Activated CD4-positive, alpha-beta T cell treated with anti-CD3 and anti-CD28 coated beads, Interleukin-2, amount 10 ng/mL, durations not matched to agents 24 days and 14 days (primary cell): ENCODE data around the gene UGT1A7. TPM values are rescaled to one million over a fixed set of nuclear protein-coding genes. Genes with fewer than 3 reads are reported as not detected.
A peak's percentile ranks its signal among the peaks of the same experiment; 100 is the strongest.
"Not testable (repeated sequence)": the region's sequence is repeated elsewhere in the genome, so short reads cannot be mapped to it uniquely, and the experiment has no call there.

ENCODE experiments used
- DNase-seq: peaks from one replicate; pipeline ENCODE4 v3.0.0; 2022
- H3K27ac Mint-ChIP-seq: one replicate; pipeline ENCODE4 v1.8.0; 2022; ENCODE audit warnings: mild to moderate bottlenecking, mixed read lengths
- H3K27me3 Mint-ChIP-seq: one replicate; pipeline ENCODE4 v1.8.0; 2022; ENCODE audit warnings: mixed read lengths
- H3K36me3 Mint-ChIP-seq: one replicate; pipeline ENCODE4 v1.8.0; 2022; ENCODE audit warnings: low read depth, mild to moderate bottlenecking, mixed read lengths
- H3K4me1 Mint-ChIP-seq: one replicate; pipeline ENCODE4 v1.8.0; 2021; ENCODE audit warnings: mixed read lengths
- H3K4me3 Mint-ChIP-seq: one replicate; pipeline ENCODE4 v1.8.0; 2022; ENCODE audit warnings: mild to moderate bottlenecking, moderate library complexity, mixed read lengths
- H3K9me3 Mint-ChIP-seq: one replicate; pipeline ENCODE4 v1.8.0; 2021; ENCODE audit warnings: mixed read lengths
- intact Hi-C: fragments of 100-400 bp; cut with micrococcal nuclease; formaldehyde crosslinking; loops from one replicate; pipeline ENCODE4 v1.15.1; 2023
- total RNA-seq: library from RNA; stranded (reverse); gene quantifications from 2 replicates; pipeline ENCODE4 v1.2.3, GENCODE V29; 2022

UGT1A7 gene
- total RNA-seq, 1 donor from 2014 or later, result not detected

DNA sequence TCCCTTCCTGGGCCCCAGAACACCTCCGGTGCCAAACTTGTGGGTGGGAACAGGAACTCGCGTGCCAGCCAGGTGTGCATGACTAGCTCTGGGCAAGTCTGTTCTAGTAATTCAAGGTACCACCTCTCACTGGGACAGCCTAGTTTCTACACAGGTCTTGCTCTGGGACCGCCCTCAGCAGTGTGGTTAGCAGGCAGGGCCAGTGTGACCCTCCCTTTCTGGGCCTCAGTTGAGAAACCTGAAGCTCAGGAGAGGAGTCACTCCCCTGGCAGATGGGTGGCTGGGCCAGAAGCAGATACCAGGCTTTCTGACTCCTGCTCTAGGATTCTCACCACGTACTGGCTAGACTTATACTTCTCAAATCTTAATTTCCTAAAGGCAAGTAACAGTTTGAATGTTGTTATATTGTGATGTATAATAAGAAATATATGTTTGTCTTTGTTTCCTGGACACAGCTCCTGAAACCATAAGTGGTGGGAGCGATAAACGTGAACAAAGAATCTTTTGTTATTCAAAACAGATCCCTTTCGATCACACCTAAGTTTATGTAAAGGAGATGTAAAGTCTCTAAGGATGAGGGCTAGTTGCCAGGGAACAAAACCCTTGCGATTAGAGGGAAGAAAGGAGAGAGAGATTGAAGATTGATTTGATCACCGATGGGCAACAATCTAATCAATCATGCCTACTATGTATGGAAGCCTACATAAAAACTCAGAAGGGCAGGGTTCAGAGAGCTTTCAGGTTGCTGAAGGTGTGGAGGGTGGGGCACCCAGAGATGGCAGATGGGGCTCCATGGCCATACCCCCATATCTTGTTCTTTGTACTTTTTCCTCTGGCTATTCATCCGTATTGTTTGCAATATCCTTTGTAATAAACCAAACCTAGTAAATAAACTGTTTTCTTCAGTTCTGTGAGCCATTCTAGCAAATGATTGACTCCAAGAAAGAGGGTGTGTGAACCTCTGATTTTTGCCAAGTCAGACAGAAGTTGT, 10.0 kb downstream of the UGT1A7 start:
- H3K36me3 Mint-ChIP-seq, result no peaks in the 10 kb centered on the region
- peaks cover 21% of the 10 kb centered on the region for H3K27me3 Mint-ChIP-seq
- H3K4me1 Mint-ChIP-seq, result no peaks in the 10 kb centered on the region
- no peak overlapping the region for H3K4me3 Mint-ChIP-seq
- intact Hi-C loops, result no loop called here
- H3K9me3 Mint-ChIP-seq, result no peaks in the 10 kb centered on the region
- DNase-seq, result no peak
- no peak overlapping the region for H3K27ac Mint-ChIP-seq

DNA sequence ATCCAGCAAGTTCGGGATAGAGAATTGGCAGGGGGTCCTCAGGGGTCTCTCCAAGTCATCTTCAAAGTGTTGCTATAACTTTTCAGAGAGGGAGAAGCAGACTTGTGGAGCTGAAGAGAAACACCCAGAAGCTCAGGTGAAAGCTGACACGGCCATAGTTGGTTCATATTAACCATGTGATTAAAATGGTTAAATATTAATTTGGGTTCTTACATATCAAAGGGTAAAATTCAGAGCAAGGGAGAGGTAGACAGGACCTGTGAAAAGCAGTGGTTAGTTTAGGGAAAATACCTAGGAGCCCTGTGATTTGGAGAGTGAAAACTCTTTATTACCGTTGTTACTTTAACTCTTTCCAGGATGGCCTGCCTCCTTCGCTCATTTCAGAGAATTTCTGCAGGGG, 10.9 kb downstream of the UGT1A7 start, which contains the start of gene UGT1A6:
Gene UGT1A6, plus strand, starts transcription at position 243 of the 400 bp plus-strand sequence. Its CDS starts 115 bp downstream, at position 358.
- DNase-seq, result no peak
- Mint-ChIP-seq H3K9me3 (no peaks in the 10 kb centered on the region), H3K27me3 (peaks cover 28% of the 10 kb centered on the region), H3K4me1 (no peaks in the 10 kb centered on the region), H3K4me3 (no peak within 1 kb of the TSS), H3K27ac (no peak within 1 kb of the TSS), H3K36me3 (no peaks in the 10 kb centered on the region)
- intact Hi-C loops, result no loop called here

DNA sequence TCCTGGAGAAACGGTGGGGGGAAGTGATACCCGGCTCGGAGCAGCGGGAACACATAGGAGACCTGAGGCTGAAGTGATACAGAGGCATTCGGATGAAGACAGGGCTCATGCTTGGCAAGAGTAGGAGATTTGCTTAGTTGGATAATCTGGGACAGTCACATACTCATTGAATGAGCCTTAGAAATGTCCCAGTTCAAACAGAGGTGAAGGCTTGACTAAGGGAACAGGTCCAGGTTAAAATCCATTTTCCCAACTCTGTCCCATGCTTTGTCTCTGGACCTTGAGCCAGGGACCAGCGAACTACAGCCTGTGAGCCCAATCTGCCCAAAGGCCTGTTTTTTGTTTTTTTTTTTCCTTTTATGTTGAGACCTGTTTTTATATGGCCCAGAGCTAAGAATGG, 12.3 kb downstream of the UGT1A7 start:
- Mint-ChIP-seq H3K36me3 (no peaks in the 10 kb centered on the region), H3K4me3 (no peak overlapping the region), H3K27me3 (peaks cover 23% of the 10 kb centered on the region), H3K27ac (no peak overlapping the region), H3K9me3 (no peaks in the 10 kb centered on the region), H3K4me1 (no peaks in the 10 kb centered on the region)
- DNase-seq, result no peak
- intact Hi-C loops, result no loop called here

DNA sequence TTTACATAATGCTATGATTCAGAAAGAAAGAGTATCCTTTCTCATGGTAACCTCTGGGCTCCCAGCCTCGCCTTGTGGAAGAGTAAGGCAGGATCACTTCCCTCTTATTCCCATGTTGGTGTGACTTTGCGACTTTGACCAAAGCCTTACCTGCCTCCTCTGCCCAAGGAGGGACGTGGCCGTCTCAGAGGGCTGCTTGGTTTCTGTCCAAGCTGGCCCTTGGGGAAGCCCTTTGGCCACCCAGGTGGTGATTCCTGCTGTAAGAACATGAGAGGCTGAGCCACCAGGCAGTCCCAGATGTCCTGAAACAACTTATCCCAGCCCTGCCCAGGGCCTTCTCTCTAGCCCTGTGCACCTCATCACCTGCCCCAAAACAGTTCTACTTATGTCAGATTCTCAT, 17.0 kb downstream of the UGT1A7 start:
- no peaks in the 10 kb centered on the region for H3K4me1 Mint-ChIP-seq
- peaks cover 23% of the 10 kb centered on the region for H3K27me3 Mint-ChIP-seq
- intact Hi-C loops, result no loop called here
- H3K36me3 Mint-ChIP-seq, result no peaks in the 10 kb centered on the region
- DNase-seq, result no peak
- no peaks in the 10 kb centered on the region for H3K9me3 Mint-ChIP-seq
- no peak overlapping the region for H3K4me3 Mint-ChIP-seq
- no peak overlapping the region for H3K27ac Mint-ChIP-seq

DNA sequence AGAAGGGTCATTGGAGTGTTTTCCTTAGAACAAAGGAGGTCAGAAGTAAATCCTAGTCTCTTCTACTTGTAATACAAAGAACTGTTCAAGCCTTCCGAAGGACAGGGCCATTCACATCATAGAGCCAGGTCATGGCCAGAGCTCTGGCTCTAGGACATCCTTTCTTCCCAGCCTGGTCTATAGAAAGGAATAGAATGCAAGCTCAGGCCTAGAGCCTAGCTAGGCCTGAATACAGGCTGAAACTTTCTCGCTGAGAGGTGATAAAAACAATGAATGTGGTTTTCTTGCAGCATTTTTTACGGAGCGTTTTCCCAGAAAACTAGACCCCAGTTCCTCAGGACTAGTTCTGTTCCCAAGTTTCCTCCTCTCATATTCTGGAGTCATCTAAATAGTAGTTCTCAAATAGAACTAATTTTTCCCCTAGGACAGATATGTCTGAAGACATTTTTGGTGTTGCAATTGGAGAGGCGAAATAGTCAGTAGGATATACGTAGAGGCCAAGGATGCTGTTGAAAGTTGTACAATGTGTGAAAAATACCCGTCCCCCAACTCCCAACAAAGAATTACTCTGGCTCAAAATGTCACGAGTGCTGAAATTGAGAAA, 17.8 kb downstream of the UGT1A7 start:
- H3K4me1 Mint-ChIP-seq, result no peaks in the 10 kb centered on the region
- no peak for DNase-seq
- H3K27ac Mint-ChIP-seq, result no peak overlapping the region
- H3K27me3 Mint-ChIP-seq, result peaks cover 25% of the 10 kb centered on the region
- no peak overlapping the region for H3K4me3 Mint-ChIP-seq
- intact Hi-C loops, result no loop called here
- no peaks in the 10 kb centered on the region for H3K36me3 Mint-ChIP-seq
- H3K9me3 Mint-ChIP-seq, result no peaks in the 10 kb centered on the region

DNA sequence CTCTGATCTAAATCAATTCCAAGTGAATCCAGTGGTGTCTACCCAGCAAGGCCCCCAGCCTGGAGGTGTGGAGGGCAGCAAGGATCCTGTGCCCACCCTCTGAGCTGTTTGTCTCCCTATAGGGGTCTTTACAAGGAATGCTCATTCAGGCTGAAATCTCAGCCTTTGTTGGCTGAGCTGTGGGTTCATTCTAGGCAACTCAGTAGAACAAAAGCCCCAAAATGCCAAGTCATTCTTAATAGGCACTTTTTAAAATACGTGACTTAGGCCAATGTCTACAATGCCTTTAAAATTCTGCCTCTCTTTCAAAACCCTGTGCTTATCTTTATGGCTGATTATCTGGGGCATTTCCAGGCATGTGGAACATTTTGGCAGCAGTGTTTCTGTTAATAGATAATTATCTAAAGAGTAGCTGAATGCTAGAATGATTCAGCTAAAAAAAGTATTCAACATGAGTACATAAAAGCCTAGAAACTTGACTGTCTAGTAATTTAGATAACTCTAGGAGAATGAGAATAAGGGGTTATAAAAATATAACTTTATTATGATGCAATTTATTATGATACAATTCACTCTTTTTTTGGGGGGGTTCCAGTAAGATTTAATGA, 18.4 kb downstream of the UGT1A7 start:
- no peak overlapping the region for H3K27ac Mint-ChIP-seq
- H3K9me3 Mint-ChIP-seq, result no peaks in the 10 kb centered on the region
- H3K4me3 Mint-ChIP-seq, result no peak overlapping the region
- no peaks in the 10 kb centered on the region for H3K36me3 Mint-ChIP-seq
- intact Hi-C loops, result no loop called here
- DNase-seq, result no peak
- H3K4me1 Mint-ChIP-seq, result no peaks in the 10 kb centered on the region
- peaks cover 26% of the 10 kb centered on the region for H3K27me3 Mint-ChIP-seq

DNA sequence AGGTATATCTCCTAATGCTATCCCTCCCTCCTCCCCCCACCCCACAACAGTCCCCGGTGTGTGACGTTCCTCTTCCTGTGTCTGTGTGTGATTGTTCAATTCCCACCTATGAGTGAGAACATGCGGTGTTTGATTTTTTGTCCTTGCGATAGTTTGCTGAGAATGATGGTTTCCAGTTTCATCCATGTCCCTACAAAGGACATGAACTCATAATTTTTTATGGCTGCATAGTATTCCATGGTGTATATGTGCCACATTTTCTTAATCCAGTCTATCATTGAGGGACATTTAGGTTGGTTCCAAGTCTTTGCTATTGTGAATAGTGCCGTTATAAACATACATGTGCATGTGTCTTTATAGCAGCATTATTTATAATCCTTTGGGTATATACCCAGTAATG, 19.1 kb downstream of the UGT1A7 start:
- H3K27ac Mint-ChIP-seq, H3K4me3 Mint-ChIP-seq, H3K4me1 Mint-ChIP-seq, H3K9me3 Mint-ChIP-seq, intact Hi-C loops, DNase-seq, H3K36me3 Mint-ChIP-seq: not testable (repeated sequence)
- H3K27me3 Mint-ChIP-seq, result peaks cover 29% of the 10 kb centered on the region

DNA sequence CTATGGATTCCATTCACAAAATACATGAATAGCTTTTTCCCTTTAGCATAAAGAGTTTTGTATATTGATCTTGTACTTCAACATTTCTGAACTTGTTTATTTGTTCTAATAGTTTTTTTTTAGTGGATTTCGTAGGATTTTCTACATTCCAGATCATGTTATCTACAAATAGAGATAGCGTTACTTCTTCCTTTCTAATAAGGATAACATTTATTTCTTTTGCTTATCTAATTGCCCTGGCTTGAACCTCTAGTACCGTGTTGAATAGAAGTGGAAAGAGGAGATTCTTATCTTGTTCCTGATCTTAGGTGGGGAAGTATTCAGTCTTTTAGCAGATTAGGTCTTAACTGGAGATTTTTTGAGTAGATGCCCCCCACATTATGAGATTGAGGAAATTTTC, 20.5 kb downstream of the UGT1A7 start:
- H3K27me3 Mint-ChIP-seq, result peaks cover 21% of the 10 kb centered on the region
- intact Hi-C loops, result no loop called here
- no peaks in the 10 kb centered on the region for H3K4me1 Mint-ChIP-seq
- H3K9me3 Mint-ChIP-seq, result no peaks in the 10 kb centered on the region
- H3K36me3 Mint-ChIP-seq, result no peaks in the 10 kb centered on the region
- no peak overlapping the region for H3K4me3 Mint-ChIP-seq
- H3K27ac Mint-ChIP-seq, result no peak overlapping the region
- DNase-seq, result no peak

DNA sequence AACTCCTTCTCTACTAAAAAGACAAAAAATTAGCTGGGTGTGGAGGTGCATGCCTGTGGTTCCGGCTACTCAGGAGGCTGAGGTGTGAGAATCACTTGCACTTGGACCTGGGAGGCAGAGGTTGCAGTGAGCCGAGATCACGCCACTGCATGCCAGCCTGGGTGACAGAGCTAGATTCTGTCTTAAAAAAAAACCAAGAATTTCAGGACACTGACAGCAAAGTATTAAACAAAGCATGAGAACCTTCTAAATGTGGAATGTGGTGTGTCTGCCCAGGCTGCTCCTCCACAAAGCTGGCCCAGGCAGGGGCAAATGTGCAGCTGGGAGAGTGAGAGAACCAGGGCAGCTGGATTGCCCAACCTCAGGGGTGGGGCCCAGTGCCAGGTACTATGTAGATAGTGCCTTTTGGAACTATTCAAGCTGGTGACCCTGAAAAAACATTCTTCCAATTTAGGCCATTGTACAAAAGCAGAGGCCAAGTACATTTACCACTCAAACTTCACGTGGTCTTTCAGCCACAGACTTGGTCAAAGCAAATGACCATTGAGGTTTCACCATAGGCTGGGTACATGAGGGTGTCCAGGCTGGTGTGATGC, 24.3 kb downstream of the UGT1A7 start:
- H3K27ac Mint-ChIP-seq, result no peak overlapping the region
- no peaks in the 10 kb centered on the region for H3K4me1 Mint-ChIP-seq
- no peak overlapping the region for H3K4me3 Mint-ChIP-seq
- H3K9me3 Mint-ChIP-seq, result no peaks in the 10 kb centered on the region
- intact Hi-C loops, result no loop called here
- H3K36me3 Mint-ChIP-seq, result no peaks in the 10 kb centered on the region
- H3K27me3 Mint-ChIP-seq, result peaks cover 23% of the 10 kb centered on the region
- DNase-seq, result no peak

DNA sequence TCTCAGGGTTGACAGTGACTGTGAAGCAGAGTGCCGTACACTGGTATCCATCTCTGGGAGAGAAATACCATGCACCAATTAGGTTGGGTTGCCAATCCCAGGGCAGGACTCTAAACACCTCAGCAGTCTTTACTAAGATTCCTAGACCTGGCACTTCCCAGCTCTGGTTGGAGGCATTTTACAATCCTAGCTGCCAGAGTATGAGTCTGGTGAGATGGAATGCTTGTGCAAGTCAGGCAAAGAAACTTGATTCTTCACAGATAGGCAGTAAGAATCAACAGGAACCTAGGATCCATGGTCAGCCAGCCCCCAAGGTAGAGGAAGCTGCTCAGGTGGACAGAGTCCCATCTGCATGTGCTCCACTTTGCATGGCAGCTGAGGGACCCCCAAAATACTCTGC, 25.0 kb downstream of the UGT1A7 start:
- DNase-seq, result no peak
- Mint-ChIP-seq H3K9me3 (no peaks in the 10 kb centered on the region), H3K27ac (no peak overlapping the region), H3K4me3 (no peak overlapping the region), H3K36me3 (no peaks in the 10 kb centered on the region), H3K27me3 (peaks cover 21% of the 10 kb centered on the region), H3K4me1 (no peaks in the 10 kb centered on the region)
- intact Hi-C loops, result no loop called here

DNA sequence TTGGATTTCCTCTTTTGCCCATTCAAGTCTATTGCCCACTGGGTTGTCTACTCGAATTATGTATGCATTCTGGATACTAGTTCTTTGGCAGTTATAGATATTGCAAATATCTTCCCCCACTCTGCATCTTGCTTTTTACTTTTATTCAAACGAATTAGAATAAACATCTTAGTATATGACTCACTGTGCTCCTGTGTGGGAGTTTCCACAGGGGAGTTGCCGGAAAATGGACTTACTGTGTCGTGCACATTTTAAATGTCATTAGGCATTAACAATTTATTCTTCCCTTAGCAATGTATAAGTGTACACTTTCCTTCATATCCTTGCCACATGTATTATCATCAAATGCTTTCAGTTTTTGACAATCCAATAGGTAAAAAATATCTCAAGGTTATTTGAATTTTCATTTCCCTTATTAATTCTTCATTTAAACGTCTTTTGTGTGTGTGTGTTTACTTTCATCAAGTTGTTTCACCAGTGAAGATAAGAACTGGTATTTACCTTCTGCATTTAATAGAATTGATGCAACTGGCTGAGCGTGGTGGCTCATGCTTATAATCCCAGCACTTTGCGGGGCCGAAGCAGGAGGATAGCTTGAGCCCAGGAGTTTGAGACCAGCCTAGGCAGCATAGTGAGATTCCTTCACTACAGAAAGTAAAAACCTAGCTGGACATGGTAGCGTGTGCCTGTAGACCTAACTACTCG, 26.4 kb downstream of the UGT1A7 start:
- no peak overlapping the region for H3K4me3 Mint-ChIP-seq
- H3K36me3 Mint-ChIP-seq, result no peaks in the 10 kb centered on the region
- H3K4me1 Mint-ChIP-seq, result no peaks in the 10 kb centered on the region
- H3K9me3 Mint-ChIP-seq, result no peaks in the 10 kb centered on the region
- H3K27me3 Mint-ChIP-seq, result peaks cover 20% of the 10 kb centered on the region
- H3K27ac Mint-ChIP-seq, result no peak overlapping the region
- intact Hi-C loops, result no loop called here
- DNase-seq, result no peak

DNA sequence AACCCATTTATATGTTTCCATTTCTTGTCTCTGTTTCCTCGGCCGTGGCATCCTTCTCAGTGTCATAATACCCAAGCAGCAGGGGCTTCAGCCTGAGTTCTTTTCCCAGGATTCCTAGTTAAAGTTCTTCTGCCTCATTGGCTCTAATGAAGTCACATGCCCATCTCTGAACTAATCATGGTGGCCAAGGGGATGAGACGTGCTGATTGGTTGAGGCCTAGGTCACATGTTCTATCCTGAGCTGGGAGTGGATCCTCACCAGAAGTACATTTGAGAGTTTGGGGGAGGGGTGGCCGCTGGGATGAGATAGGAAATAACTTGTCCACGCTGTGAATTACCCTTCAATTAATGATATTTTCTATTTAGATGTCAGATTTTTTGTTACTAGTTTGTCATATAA, 27.2 kb downstream of the UGT1A7 start:
- intact Hi-C loops, result no loop called here
- Mint-ChIP-seq H3K27me3 (peaks cover 22% of the 10 kb centered on the region), H3K27ac (no peak overlapping the region), H3K9me3 (no peaks in the 10 kb centered on the region), H3K4me3 (no peak overlapping the region), H3K4me1 (no peaks in the 10 kb centered on the region), H3K36me3 (no peaks in the 10 kb centered on the region)
- DNase-seq, result no peak

DNA sequence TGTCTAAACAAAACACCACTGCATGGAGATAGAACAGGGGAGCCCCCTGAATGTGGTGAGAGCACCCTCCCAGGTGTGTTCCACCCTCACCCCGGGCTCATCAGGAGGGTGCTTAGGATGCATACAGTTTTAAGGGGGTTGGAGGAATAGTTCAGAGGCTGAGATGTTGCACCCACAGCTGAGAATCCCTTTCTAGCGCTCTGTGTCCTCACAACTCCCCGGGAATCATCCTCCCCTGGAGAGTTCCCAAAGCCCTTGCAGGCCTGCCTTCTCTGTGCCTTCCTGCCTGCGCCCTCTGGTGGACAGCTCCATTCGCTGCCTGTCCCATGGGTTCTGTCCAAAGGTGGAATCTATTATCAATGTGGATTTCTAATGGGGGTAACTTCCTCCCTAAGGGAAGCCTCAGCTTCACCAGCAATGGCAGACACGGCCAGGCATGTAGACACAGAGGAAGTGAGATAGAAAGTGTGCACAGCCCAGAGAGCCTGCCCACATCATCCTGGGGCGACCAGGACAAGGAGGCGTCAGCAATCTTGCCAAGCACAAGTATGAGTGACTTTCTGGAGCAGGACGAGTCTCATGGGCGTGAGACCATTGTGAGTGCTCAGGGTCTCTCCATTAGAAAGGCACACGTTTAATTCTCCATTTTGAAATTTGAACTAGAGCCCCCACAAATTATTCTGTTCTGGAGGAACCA, 29.8 kb downstream of the UGT1A7 start:
- H3K36me3 Mint-ChIP-seq, result no peaks in the 10 kb centered on the region
- H3K27me3 Mint-ChIP-seq, result peaks cover 24% of the 10 kb centered on the region
- H3K4me3 Mint-ChIP-seq, result no peak overlapping the region
- no peak overlapping the region for H3K27ac Mint-ChIP-seq
- H3K9me3 Mint-ChIP-seq, result no peaks in the 10 kb centered on the region
- DNase-seq, result peak; percentile 89
- intact Hi-C loops, result no loop called here
- H3K4me1 Mint-ChIP-seq, result no peaks in the 10 kb centered on the region
